GM12878 (cell line): ENCODE measurements around the gene TRPV5.

ENCODE experiments used
- EP300 ChIP-seq, 2 experiments: fragments of 150-350 bp in 1 of 2; IDR thresholded peaks; 2 replicates each; pipeline ENCODE4 v1.6.1; 2011 to 2012; ENCODE audit warnings: low read depth in 2 of 2, low read length in 2 of 2, borderline replicate concordance in 1 of 2, improper control_type of control experiment in 1 of 2, inconsistent platforms in 1 of 2; ENCODE audit not compliant: control insufficient read depth in 1 of 2
- MEF2B ChIP-seq: fragments of 450-650 bp; IDR thresholded peaks from 2 replicates; pipeline ENCODE4 v1.6.1; 2018; ENCODE audit warnings: mild to moderate bottlenecking, moderate library complexity; ENCODE audit not compliant: partially characterized antibody, poor library complexity, severe bottlenecking
- MXI1 ChIP-seq: fragments of 150-350 bp; IDR thresholded peaks from 2 replicates; pipeline ENCODE4 v1.6.1; 2011; ENCODE audit warnings: low read depth, mild to moderate bottlenecking, inconsistent platforms, low read length, improper control_type of control experiment
- NR2F1 ChIP-seq: fragments of 450-650 bp; conservative IDR thresholded peaks from 2 replicates; pipeline ENCODE4 v1.6.1; 2017; ENCODE audit warnings: mild to moderate bottlenecking
- POLR2A ChIP-seq: IDR thresholded peaks from 2 replicates; pipeline ENCODE4 v1.6.1; 2011; ENCODE audit warnings: low read depth, mild to moderate bottlenecking, low read length
- SMARCA5 ChIP-seq: fragments of 450-650 bp; IDR thresholded peaks from 2 replicates; pipeline ENCODE4 v1.6.1; 2017; ENCODE audit warnings: mild to moderate bottlenecking
- SPI1 ChIP-seq: IDR thresholded peaks from 2 replicates; pipeline ENCODE4 v1.6.1; 2011; ENCODE audit warnings: low read depth, mild to moderate bottlenecking, low read length, moderate library complexity, borderline replicate concordance; ENCODE audit not compliant: insufficient read depth
- YY1 ChIP-seq: IDR thresholded peaks from 2 replicates; pipeline ENCODE4 v1.6.1; 2011; ENCODE audit warnings: low read depth, mild to moderate bottlenecking, low read length
- TF ChIP-seq, protein P1 (sequence below): IDR thresholded peaks from 2 replicates; pipeline ENCODE4 v1.6.1; 2012; ENCODE audit warnings: mild to moderate bottlenecking, low read depth, low read length
- TF ChIP-seq, protein P2 (sequence below): IDR thresholded peaks from 2 replicates; pipeline ENCODE4 v1.6.1; 2012; ENCODE audit warnings: low read depth, low read length, improper control_type of control experiment

GRCh38 chr7:142950235-142950634, 16.7 kb upstream of the TRPV5 start:
- no peak for TF ChIP-seq POLR2A
- TF ChIP-seq EP300 (IDR thresholded peaks at IDR 0.05; ENCODE audit: borderline replicate concordance in 1 of 2, control insufficient read depth in 1 of 2, low read depth in 2 of 2, low read length in 2 of 2) = no peak
- TF ChIP-seq SPI1 = no peak
- TF ChIP-seq MEF2B = no peak
- no peak for TF ChIP-seq SMARCA5
- TF ChIP-seq, protein P1, sequence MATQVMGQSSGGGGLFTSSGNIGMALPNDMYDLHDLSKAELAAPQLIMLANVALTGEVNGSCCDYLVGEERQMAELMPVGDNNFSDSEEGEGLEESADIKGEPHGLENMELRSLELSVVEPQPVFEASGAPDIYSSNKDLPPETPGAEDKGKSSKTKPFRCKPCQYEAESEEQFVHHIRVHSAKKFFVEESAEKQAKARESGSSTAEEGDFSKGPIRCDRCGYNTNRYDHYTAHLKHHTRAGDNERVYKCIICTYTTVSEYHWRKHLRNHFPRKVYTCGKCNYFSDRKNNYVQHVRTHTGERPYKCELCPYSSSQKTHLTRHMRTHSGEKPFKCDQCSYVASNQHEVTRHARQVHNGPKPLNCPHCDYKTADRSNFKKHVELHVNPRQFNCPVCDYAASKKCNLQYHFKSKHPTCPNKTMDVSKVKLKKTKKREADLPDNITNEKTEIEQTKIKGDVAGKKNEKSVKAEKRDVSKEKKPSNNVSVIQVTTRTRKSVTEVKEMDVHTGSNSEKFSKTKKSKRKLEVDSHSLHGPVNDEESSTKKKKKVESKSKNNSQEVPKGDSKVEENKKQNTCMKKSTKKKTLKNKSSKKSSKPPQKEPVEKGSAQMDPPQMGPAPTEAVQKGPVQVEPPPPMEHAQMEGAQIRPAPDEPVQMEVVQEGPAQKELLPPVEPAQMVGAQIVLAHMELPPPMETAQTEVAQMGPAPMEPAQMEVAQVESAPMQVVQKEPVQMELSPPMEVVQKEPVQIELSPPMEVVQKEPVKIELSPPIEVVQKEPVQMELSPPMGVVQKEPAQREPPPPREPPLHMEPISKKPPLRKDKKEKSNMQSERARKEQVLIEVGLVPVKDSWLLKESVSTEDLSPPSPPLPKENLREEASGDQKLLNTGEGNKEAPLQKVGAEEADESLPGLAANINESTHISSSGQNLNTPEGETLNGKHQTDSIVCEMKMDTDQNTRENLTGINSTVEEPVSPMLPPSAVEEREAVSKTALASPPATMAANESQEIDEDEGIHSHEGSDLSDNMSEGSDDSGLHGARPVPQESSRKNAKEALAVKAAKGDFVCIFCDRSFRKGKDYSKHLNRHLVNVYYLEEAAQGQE = no peak
- TF ChIP-seq NR2F1 = no peak
- TF ChIP-seq MXI1 = no peak
- no peak for TF ChIP-seq YY1
- TF ChIP-seq, protein P2, sequence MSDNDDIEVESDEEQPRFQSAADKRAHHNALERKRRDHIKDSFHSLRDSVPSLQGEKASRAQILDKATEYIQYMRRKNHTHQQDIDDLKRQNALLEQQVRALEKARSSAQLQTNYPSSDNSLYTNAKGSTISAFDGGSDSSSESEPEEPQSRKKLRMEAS = no peak
